H1 (cell line): Measurements from ENCODE around the gene CACNG8. TPM values are rescaled to one million over a fixed set of nuclear protein-coding genes. Genes with fewer than 3 reads are reported as not detected.

Experiments used
- CHD2 ChIP-seq: IDR thresholded peaks from 2 replicates; pipeline ENCODE4 v1.6.1; 2012; ENCODE audit warnings: low read length, improper control_type of control experiment
- E2F6 ChIP-seq: IDR thresholded peaks from 2 replicates; pipeline ENCODE4 v1.6.1; 2012; ENCODE audit warnings: inconsistent platforms
- EGR1 ChIP-seq: IDR thresholded peaks from 2 replicates; pipeline ENCODE4 v1.6.1; 2011; ENCODE audit warnings: low read depth, low read length, borderline replicate concordance
- KDM4A ChIP-seq: IDR thresholded peaks from one replicate; pipeline ENCODE4 v1.7.1; 2012; ENCODE audit warnings: low read depth, mild to moderate bottlenecking, moderate library complexity, low read length, inconsistent platforms; ENCODE audit not compliant: severe bottlenecking
- MAX ChIP-seq: IDR thresholded peaks from 2 replicates; pipeline ENCODE4 v1.6.1; 2012; ENCODE audit warnings: inconsistent platforms
- SAP30 ChIP-seq: fragments of 300-600 bp; sonication (generic); IDR thresholded peaks from 2 replicates; pipeline ENCODE4 v1.7.1; 2012; ENCODE audit warnings: low read length, moderate library complexity, mild to moderate bottlenecking, inconsistent platforms; ENCODE audit not compliant: insufficient read depth, insufficient replicate concordance
- SUZ12 ChIP-seq: fragments of 200-600 bp; sonication (generic); IDR thresholded peaks from 2 replicates; pipeline ENCODE4 v1.6.1; 2012; ENCODE audit warnings: mild to moderate bottlenecking, inconsistent platforms, low read length, moderate library complexity, mixed read lengths
- TEAD4 ChIP-seq: IDR thresholded peaks from 2 replicates; pipeline ENCODE4 v1.6.1; 2012; ENCODE audit warnings: low read depth, low read length, inconsistent platforms, mixed read lengths
- YY1 ChIP-seq: IDR thresholded peaks from 2 replicates; pipeline ENCODE4 v1.6.1; 2011; ENCODE audit warnings: low read depth, mild to moderate bottlenecking, low read length
- polyA plus RNA-seq, 7 experiments: library from polyadenylated mRNA; depleted of rRNA in 3 of 7; stranded (reverse) in 5 of 7; unstranded in 2 of 7; fragments of >200 nt in 5 of 7; fragments of 200-250 nt in 2 of 7; gene quantifications; 1 replicate in 5 of 7; 2 replicates in 1 of 7; 4 replicates in 1 of 7; pipeline versions ENCODE4 v1.2.1 to v1.2.3, GENCODE V29; 2011 to 2013; ENCODE audit warnings: missing spikeins in 2 of 7, mixed read lengths in 2 of 7
- total RNA-seq: library from RNA; stranded (reverse); fragmentation: NEBNext Ultra II Directional; extraction: Animal tissue kit (Norgen Biotek cat#: 25700); gene quantifications from 2 replicates; pipeline ENCODE4 v1.2.1, GENCODE V29; 2021
- TF ChIP-seq, protein P1 (sequence below): fragments of 300-600 bp; sonication (generic); IDR thresholded peaks from 2 replicates; pipeline ENCODE4 v1.7.1; 2012; ENCODE audit warnings: low read length, moderate library complexity, mild to moderate bottlenecking, inconsistent platforms; ENCODE audit not compliant: insufficient replicate concordance

The CACNG8 gene
- total and polyA plus RNA-seq, 2 of the 8 experiments (the other 6 are each of a cell fraction or from before 2014, with no cell fraction given), result 0.41 to 4.5 TPM

DNA sequence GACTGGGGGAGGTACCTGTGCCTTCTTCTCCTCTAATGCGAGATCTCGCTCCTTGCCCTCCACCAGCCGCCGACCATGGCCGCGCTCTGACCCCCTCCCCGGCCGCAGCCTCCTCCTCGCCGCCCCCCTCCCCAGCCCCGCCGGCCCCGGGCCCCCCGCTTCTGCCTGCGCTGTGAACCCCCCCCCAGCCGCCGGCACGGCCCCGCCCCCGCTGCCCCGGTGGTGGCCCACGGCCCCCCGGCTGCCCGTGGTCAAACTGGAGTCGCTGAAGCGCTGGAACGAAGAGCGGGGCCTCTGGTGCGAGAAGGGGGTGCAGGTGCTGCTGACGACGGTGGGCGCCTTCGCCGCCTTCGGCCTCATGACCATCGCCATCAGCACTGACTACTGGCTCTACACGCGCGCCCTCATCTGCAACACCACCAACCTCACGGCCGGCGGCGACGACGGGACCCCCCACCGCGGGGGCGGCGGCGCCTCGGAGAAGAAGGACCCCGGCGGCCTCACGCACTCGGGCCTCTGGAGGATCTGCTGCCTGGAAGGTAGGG is at the start of gene CACNG8 (continued):
- TF ChIP-seq MAX, result peak; percentile 51
- peak; percentile 60 for TF ChIP-seq KDM4A
- peak; percentile 46; the same call in 1 of the 2 replicates for TF ChIP-seq E2F6
- no peak for TF ChIP-seq SAP30
- TF ChIP-seq SUZ12, result no peak
- no peak for TF ChIP-seq YY1
- no peak for TF ChIP-seq CHD2
- TF ChIP-seq EGR1, result no peak
- no peak for TF ChIP-seq TEAD4
- TF ChIP-seq, protein P1, sequence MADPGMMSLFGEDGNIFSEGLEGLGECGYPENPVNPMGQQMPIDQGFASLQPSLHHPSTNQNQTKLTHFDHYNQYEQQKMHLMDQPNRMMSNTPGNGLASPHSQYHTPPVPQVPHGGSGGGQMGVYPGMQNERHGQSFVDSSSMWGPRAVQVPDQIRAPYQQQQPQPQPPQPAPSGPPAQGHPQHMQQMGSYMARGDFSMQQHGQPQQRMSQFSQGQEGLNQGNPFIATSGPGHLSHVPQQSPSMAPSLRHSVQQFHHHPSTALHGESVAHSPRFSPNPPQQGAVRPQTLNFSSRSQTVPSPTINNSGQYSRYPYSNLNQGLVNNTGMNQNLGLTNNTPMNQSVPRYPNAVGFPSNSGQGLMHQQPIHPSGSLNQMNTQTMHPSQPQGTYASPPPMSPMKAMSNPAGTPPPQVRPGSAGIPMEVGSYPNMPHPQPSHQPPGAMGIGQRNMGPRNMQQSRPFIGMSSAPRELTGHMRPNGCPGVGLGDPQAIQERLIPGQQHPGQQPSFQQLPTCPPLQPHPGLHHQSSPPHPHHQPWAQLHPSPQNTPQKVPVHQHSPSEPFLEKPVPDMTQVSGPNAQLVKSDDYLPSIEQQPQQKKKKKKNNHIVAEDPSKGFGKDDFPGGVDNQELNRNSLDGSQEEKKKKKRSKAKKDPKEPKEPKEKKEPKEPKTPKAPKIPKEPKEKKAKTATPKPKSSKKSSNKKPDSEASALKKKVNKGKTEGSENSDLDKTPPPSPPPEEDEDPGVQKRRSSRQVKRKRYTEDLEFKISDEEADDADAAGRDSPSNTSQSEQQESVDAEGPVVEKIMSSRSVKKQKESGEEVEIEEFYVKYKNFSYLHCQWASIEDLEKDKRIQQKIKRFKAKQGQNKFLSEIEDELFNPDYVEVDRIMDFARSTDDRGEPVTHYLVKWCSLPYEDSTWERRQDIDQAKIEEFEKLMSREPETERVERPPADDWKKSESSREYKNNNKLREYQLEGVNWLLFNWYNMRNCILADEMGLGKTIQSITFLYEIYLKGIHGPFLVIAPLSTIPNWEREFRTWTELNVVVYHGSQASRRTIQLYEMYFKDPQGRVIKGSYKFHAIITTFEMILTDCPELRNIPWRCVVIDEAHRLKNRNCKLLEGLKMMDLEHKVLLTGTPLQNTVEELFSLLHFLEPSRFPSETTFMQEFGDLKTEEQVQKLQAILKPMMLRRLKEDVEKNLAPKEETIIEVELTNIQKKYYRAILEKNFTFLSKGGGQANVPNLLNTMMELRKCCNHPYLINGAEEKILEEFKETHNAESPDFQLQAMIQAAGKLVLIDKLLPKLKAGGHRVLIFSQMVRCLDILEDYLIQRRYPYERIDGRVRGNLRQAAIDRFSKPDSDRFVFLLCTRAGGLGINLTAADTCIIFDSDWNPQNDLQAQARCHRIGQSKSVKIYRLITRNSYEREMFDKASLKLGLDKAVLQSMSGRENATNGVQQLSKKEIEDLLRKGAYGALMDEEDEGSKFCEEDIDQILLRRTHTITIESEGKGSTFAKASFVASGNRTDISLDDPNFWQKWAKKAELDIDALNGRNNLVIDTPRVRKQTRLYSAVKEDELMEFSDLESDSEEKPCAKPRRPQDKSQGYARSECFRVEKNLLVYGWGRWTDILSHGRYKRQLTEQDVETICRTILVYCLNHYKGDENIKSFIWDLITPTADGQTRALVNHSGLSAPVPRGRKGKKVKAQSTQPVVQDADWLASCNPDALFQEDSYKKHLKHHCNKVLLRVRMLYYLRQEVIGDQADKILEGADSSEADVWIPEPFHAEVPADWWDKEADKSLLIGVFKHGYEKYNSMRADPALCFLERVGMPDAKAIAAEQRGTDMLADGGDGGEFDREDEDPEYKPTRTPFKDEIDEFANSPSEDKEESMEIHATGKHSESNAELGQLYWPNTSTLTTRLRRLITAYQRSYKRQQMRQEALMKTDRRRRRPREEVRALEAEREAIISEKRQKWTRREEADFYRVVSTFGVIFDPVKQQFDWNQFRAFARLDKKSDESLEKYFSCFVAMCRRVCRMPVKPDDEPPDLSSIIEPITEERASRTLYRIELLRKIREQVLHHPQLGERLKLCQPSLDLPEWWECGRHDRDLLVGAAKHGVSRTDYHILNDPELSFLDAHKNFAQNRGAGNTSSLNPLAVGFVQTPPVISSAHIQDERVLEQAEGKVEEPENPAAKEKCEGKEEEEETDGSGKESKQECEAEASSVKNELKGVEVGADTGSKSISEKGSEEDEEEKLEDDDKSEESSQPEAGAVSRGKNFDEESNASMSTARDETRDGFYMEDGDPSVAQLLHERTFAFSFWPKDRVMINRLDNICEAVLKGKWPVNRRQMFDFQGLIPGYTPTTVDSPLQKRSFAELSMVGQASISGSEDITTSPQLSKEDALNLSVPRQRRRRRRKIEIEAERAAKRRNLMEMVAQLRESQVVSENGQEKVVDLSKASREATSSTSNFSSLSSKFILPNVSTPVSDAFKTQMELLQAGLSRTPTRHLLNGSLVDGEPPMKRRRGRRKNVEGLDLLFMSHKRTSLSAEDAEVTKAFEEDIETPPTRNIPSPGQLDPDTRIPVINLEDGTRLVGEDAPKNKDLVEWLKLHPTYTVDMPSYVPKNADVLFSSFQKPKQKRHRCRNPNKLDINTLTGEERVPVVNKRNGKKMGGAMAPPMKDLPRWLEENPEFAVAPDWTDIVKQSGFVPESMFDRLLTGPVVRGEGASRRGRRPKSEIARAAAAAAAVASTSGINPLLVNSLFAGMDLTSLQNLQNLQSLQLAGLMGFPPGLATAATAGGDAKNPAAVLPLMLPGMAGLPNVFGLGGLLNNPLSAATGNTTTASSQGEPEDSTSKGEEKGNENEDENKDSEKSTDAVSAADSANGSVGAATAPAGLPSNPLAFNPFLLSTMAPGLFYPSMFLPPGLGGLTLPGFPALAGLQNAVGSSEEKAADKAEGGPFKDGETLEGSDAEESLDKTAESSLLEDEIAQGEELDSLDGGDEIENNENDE, result no peak
